ENCODE measurements around the gene RAB24. TPM values are rescaled to one million over a fixed set of nuclear protein-coding genes. Genes with fewer than 3 reads are reported as not detected.
"Not testable (repeated sequence)": the region's sequence is repeated elsewhere in the genome, so short reads cannot be mapped to it uniquely, and the experiment has no call there.

Gene RAB24
- total RNA-seq, 4 donors from 2014 or later = 52.2 to 98.5 (median 73.7) TPM

DNA sequence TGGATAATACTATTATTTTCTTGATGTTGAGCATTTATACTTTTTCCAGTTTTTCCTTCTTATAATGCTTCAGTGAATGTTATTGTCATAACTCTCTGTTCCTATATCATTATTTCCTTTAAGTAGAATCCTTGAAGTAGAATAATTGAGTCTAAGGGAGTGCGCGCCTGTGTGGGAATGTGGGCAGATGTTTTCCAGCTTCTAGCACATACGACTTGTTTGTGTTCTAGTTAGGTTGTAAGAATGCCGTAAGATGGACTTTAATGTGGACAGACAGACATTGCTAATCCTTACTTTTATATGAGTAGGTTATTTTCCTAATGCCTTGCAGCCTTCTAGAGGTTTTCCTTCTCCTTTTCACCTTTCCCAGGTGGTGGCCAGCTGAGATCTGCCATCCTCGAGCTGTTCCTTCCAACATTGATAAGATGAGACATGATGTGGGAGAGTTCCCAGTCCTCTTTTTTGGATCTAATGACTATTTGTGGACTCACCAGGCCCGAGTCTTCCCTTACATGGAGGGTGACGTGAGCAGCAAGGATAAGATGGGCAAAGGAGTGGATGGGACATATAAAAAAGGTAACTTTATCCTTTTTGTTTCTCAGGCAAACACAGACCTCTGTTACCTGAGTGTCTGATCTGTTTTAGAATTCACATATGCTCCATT lies 34.2 kb downstream of the RAB24 start:
- TF ChIP-seq POLR2A (IDR thresholded peaks at IDR 0.05) = no peak
- TF ChIP-seq, protein P1, sequence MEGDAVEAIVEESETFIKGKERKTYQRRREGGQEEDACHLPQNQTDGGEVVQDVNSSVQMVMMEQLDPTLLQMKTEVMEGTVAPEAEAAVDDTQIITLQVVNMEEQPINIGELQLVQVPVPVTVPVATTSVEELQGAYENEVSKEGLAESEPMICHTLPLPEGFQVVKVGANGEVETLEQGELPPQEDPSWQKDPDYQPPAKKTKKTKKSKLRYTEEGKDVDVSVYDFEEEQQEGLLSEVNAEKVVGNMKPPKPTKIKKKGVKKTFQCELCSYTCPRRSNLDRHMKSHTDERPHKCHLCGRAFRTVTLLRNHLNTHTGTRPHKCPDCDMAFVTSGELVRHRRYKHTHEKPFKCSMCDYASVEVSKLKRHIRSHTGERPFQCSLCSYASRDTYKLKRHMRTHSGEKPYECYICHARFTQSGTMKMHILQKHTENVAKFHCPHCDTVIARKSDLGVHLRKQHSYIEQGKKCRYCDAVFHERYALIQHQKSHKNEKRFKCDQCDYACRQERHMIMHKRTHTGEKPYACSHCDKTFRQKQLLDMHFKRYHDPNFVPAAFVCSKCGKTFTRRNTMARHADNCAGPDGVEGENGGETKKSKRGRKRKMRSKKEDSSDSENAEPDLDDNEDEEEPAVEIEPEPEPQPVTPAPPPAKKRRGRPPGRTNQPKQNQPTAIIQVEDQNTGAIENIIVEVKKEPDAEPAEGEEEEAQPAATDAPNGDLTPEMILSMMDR (IDR thresholded peaks at IDR 0.05) = no peak

DNA sequence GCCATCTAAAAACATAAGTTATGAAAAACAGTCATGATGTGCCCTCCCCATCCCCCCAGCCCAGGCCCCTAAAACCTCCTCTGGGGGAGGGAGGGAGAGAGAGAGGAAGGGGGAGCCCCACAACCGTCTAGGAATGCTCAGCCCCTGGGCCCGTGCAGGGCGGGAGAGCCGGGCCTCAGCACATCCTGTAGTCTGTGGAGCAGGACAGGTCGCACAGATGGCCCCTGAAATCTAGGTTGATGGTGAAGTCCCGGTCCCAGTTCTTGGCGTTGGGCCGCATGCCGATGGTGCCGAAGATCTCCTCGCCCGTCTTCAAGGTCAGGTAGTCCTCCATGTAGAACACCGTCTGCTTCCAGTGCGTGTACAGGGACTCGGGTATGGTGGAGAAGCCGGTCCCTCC lies 38.1 kb downstream of the RAB24 start:
- DNase-seq (ENCODE audit: low spot score in 2 of 2) = no peak
- 89 to 95% methylated on average over 12 to 16 of the region's 16 CpGs for WGBS, 2 donors
- intact Hi-C loops (cut with DNase I; ENCODE audit: low total_unique reads) = no loop called here
- TF ChIP-seq POLR2A (IDR thresholded peaks at IDR 0.05) = no peak
- TF ChIP-seq, protein P1 (IDR thresholded peaks at IDR 0.05) = no peak
- H3K4me3 ChIP-seq (ENCODE audit: low read depth, poor library complexity, severe bottlenecking) = no peak overlapping the region

More for the DNA sequence above, 34.2 kb downstream of the RAB24 start:
- intact Hi-C loops (cut with DNase I; ENCODE audit: low total_unique reads) = no loop called here
- no peak for DNase-seq (ENCODE audit: low spot score in 2 of 2)
- no peak overlapping the region for H3K4me3 ChIP-seq (ENCODE audit: low read depth, poor library complexity, severe bottlenecking)
- 91 to 94% methylated on average over 7 of the region's 7 CpGs for WGBS, 2 donors

DNA sequence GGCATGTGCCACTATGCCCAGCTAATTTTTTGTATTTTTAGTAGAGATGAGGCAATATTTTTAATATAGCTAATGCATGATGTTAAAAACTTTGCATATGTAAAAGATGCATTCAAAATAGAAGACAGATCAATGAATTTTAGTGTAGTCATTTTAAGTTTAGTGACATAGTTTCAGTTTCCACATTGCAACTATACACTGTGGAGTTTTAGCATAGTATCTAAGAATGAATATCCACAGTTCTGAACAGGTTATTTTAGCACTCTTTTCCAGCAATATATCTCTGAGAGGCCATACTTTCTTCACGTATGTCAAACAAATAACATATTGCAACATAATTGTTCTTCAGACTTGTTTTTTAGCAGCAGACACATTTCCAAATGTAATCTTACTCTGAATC lies 39.3 kb downstream of the RAB24 start:
- no peak overlapping the region for H3K4me3 ChIP-seq (ENCODE audit: low read depth, poor library complexity, severe bottlenecking)
- 0 to 82% methylated on average over 1 of the region's 1 CpG for WGBS, 2 donors
- intact Hi-C loops (cut with DNase I; ENCODE audit: low total_unique reads) = no loop called here
- no peak for DNase-seq (ENCODE audit: low spot score in 2 of 2)
- TF ChIP-seq POLR2A (IDR thresholded peaks at IDR 0.05) = no peak
- TF ChIP-seq, protein P1 (IDR thresholded peaks at IDR 0.05) = no peak

DNA sequence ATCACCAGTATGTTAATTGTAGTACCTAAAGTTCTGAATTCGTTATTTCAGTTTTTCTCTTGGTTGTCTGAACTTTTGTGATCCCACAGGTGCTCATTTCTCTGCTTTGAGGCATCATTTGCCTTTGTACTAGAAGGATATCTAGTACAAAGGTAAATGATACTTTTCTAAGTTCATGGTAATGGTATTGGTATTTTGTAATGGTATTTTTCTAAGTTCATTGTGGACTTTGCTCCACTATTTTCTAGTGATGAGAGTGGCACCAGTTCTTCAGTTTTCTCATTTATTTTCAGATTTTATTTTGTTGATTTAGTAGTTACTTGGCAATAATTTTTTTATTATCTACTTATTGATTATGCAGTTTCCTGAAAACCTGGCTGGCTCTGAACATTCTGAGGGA lies 42.0 kb downstream of the RAB24 start:
- no peak overlapping the region for H3K4me3 ChIP-seq (ENCODE audit: low read depth, poor library complexity, severe bottlenecking)
- TF ChIP-seq, protein P1 (IDR thresholded peaks at IDR 0.05) = no peak
- TF ChIP-seq POLR2A (IDR thresholded peaks at IDR 0.05) = no peak
- no peak for DNase-seq (ENCODE audit: low spot score in 2 of 2)
- intact Hi-C loops (cut with DNase I; ENCODE audit: low total_unique reads) = no loop called here
- 94 to 95% methylated on average over 1 of the region's 1 CpG for WGBS, 2 donors

DNA sequence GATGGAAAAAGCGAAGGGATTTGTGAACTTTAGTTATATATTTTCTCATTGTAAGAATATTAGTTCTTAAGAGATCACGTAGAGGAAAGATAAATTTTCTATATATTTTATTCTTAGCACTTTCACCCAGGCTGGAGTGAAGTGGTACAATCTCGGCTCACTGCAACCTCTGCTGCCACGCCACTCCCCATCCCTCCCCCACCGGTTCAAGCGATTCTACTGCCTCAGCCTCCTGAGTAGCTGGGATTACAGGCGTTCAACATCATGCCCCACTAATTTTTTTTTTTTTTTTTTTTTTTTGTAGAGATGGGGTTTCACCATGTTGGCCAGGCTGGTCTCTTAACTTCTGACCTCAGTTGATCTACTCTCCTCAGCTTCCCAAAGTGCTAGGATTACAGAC lies 42.6 kb downstream of the RAB24 start:
- 92 to 95% methylated on average over 7 of the region's 7 CpGs for WGBS, 2 donors
- DNase-seq (ENCODE audit: low spot score in 2 of 2) = no peak
- intact Hi-C loops (cut with DNase I; ENCODE audit: low total_unique reads) = no loop called here
- H3K4me3 ChIP-seq (ENCODE audit: low read depth, poor library complexity, severe bottlenecking) = no peak overlapping the region
- no peak for TF ChIP-seq POLR2A (IDR thresholded peaks at IDR 0.05)
- TF ChIP-seq, protein P1 (IDR thresholded peaks at IDR 0.05) = no peak

DNA sequence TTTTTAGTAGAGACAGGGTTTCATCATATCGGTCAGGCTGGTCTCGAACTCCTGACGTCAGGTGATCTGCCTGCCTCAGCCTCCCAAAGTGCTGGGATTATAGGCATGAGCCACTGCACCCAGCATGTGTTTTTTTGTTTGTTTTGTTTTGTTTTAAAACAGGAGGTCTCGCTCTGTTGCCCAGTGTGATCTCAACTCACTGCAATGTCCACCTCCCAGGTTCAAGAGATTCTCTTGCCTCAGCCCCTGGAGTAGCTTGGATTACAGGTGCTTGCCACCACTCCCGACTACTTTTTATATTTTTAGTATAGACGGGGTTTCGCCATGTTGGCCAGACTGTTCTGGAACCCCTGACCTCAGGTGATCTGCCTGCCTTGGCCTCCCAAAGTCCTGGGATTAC lies 44.8 kb downstream of the RAB24 start:
- DNase-seq (ENCODE audit: low spot score in 2 of 2); intact Hi-C loops (cut with DNase I; ENCODE audit: low total_unique reads); H3K4me3 ChIP-seq (ENCODE audit: low read depth, poor library complexity, severe bottlenecking): not testable (repeated sequence)
- 95 to 96% methylated on average over 7 of the region's 7 CpGs for WGBS, 2 donors
